Kidney (tissue), 14 donors: ENCODE data around the gene COPS3. TPM values are rescaled to one million over a fixed set of nuclear protein-coding genes. Genes with fewer than 3 reads are reported as not detected.

Source experiments
- DNase-seq, 5 donors: peaks; one replicate each; pipeline ENCODE4 v3.0.0-alpha.2; 2013 to 2020
- FAIRE-seq: peaks from 2 replicates; lab custom pipeline; 2012; peaks lifted over from hg19 to GRCh38; lab: Jason Lieb, UNC
- H3K27ac ChIP-seq, 2 donors: one replicate each; pipeline ENCODE4 v1.7.0; 2013; ENCODE audit warnings: low read depth in 2 of 2, low read length in 2 of 2, inconsistent platforms in 1 of 2
- H3K27me3 ChIP-seq: one replicate; pipeline ENCODE4 v1.7.1; 2013; ENCODE audit warnings: low read length, inconsistent platforms; ENCODE audit not compliant: control insufficient read depth, insufficient read depth
- H3K36me3 ChIP-seq, 3 donors: one replicate each; pipeline versions ENCODE4 v1.7.0 to v1.7.1; 2013; ENCODE audit warnings: low read length in 3 of 3, control low read depth in 1 of 3, inconsistent platforms in 1 of 3; ENCODE audit not compliant: insufficient read depth in 3 of 3, control insufficient read depth in 2 of 3
- H3K4me1 ChIP-seq, 3 donors: one replicate each; pipeline versions ENCODE4 v1.7.0 to v1.7.1; 2013; ENCODE audit warnings: low read length in 3 of 3, inconsistent platforms in 1 of 3, low read depth in 1 of 3; ENCODE audit not compliant: control insufficient read depth in 2 of 3, insufficient read depth in 2 of 3
- H3K4me3 ChIP-seq, 3 donors: one replicate each; pipeline versions ENCODE4 v1.7.0 to v1.8.1; 2013; ENCODE audit warnings: low read length in 3 of 3, control low read depth in 1 of 3, inconsistent platforms in 1 of 3
- H3K9ac ChIP-seq, 3 donors: one replicate each; pipeline versions ENCODE4 v1.7.0 to v1.7.1; 2013; ENCODE audit warnings: low read length in 3 of 3, control low read depth in 1 of 3, inconsistent platforms in 1 of 3
- H3K9me3 ChIP-seq, 3 donors: one replicate each; pipeline versions ENCODE4 v1.7.0 to v1.7.1; 2013; ENCODE audit warnings: low read length in 3 of 3, control low read depth in 1 of 3, inconsistent platforms in 1 of 3; ENCODE audit not compliant: control insufficient read depth in 2 of 3, insufficient read depth in 1 of 3
- intact Hi-C: fragments of 100-400 bp; cut with DNase I; formaldehyde crosslinking; loops from one replicate; pipeline ENCODE4 v1.11.1; 2022
- polyA plus RNA-seq: library from polyadenylated mRNA; stranded (reverse); fragments of 350-450 nt; fragmentation: Illumina TruSeq; extraction: RNeasy Lipid Tissue Mini Kit (QIAGEN cat#74804); gene quantifications from one replicate; pipeline ENCODE4 v1.2.3, GENCODE V29; 2014; ENCODE audit warnings: low read depth, low replicate concordance; ENCODE audit not compliant: insufficient read depth
- total RNA-seq: library from RNA; stranded (reverse); fragmentation: NEBNext Ultra II Directional; extraction: Animal tissue kit (Norgen Biotek cat#: 25700); gene quantifications from one replicate; pipeline ENCODE4 v1.2.1, GENCODE V29; 2021
- TF ChIP-seq, protein P1 (sequence below): IDR thresholded peaks from 3 replicates; pipeline ENCODE4 v1.5.1; 2012; ENCODE audit warnings: mild to moderate bottlenecking, moderate library complexity, borderline replicate concordance; ENCODE audit not compliant: insufficient read depth; ENCODE audit errors: extremely low read depth
- donor health status: control.
- donor health status: control.
- donor health status: control.
- donor health status: control.
- donor health status: control.
- donor health status: DM: yes; HTN: yes; CAD: no.
- donor health status: Normal renal cell carcinoma (clear cell type).

The COPS3 gene
- total and polyA plus RNA-seq, 2 donors from 2014 or later = 46.9 to 48.1 TPM

DNA sequence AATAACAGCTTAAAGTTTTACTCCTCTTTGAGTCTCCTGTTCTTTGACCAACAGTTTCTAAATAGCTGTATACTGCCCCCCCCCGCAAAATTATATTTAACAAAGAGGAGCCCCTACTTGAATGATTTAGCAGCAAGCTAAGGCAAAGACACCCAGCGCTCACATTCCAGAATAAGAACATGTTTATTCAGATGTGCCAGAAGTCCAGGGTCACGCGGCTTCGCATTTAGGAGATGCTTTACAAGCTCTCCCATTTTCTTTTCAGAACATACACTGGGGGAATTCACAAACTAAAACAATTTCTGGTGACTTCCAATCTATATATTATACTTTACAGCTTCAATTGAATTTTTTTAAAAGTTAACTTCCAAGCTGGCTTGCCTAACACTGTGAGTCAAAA lies 80.2 kb downstream of the COPS3 start:
- intact Hi-C loops = no loop called here
- DNase-seq (peak in 3 of 5 donors; percentile 26 to 72 (median 31)), FAIRE-seq (no peak)
- no peak overlapping the region for H3K27ac ChIP-seq
- no peaks in the 10 kb centered on the region for H3K27me3 ChIP-seq
- H3K9me3 ChIP-seq = no peaks in the 10 kb centered on the region
- TF ChIP-seq, protein P1, sequence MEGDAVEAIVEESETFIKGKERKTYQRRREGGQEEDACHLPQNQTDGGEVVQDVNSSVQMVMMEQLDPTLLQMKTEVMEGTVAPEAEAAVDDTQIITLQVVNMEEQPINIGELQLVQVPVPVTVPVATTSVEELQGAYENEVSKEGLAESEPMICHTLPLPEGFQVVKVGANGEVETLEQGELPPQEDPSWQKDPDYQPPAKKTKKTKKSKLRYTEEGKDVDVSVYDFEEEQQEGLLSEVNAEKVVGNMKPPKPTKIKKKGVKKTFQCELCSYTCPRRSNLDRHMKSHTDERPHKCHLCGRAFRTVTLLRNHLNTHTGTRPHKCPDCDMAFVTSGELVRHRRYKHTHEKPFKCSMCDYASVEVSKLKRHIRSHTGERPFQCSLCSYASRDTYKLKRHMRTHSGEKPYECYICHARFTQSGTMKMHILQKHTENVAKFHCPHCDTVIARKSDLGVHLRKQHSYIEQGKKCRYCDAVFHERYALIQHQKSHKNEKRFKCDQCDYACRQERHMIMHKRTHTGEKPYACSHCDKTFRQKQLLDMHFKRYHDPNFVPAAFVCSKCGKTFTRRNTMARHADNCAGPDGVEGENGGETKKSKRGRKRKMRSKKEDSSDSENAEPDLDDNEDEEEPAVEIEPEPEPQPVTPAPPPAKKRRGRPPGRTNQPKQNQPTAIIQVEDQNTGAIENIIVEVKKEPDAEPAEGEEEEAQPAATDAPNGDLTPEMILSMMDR = no peak
- no peak overlapping the region for H3K9ac ChIP-seq
- H3K4me1 ChIP-seq = peaks cover 0 to 21% (median 14%) of the 10 kb centered on the region in 3 donors
- H3K4me3 ChIP-seq = no peak overlapping the region
- peaks cover 0 to 6% (median 2%) of the 10 kb centered on the region in 3 donors for H3K36me3 ChIP-seq

- Histone ChIP-seq H3K27ac (no peak overlapping the region), H3K4me3 (no peak overlapping the region), H3K4me1 (peaks cover 0 to 16% (median 14%) of the 10 kb centered on the region in 3 donors), H3K27me3 (no peaks in the 10 kb centered on the region), H3K9ac (no peak overlapping the region), H3K9me3 (no peaks in the 10 kb centered on the region), H3K36me3 (peaks cover 0 to 6% (median 2%) of the 10 kb centered on the region in 3 donors)
- TF ChIP-seq, protein P1 = no peak
- DNase-seq = peak in 2 of 5 donors; percentile 25 to 47
- FAIRE-seq = no peak
- intact Hi-C loops = no loop called here
Observed at GRCh38 chr17:17200311-17200710, 80.7 kb downstream of the COPS3 start.

DNA sequence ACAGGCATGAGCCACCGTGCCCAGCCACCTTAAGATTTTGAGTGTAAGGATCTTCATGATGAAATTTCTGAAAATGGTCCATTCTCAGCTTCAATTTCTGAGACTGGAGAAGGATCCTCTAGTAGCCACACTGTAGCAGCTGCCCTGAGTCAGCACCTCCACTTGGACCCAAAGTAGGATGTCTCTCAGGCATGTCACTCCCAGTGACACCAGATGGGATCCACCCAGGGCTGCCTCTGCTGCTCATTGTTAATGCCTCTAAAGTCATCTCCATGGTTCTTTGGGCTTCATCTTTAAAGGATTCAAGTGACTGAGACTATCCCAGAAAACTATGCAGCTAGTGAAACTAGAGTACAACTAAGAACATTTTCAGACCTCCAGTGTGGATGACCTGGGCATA lies 82.8 kb downstream of the COPS3 start:
- no peaks in the 10 kb centered on the region for H3K4me1 ChIP-seq
- no peak overlapping the region for H3K9ac ChIP-seq
- H3K27ac ChIP-seq = no peak overlapping the region
- intact Hi-C loops = no loop called here
- no peak overlapping the region for H3K4me3 ChIP-seq
- no peaks in the 10 kb centered on the region for H3K9me3 ChIP-seq
- DNase-seq (no peak), FAIRE-seq (no peak)
- peaks cover 0 to 6% (median 2%) of the 10 kb centered on the region in 3 donors for H3K36me3 ChIP-seq
- H3K27me3 ChIP-seq = no peaks in the 10 kb centered on the region
- TF ChIP-seq, protein P1 = no peak

DNA sequence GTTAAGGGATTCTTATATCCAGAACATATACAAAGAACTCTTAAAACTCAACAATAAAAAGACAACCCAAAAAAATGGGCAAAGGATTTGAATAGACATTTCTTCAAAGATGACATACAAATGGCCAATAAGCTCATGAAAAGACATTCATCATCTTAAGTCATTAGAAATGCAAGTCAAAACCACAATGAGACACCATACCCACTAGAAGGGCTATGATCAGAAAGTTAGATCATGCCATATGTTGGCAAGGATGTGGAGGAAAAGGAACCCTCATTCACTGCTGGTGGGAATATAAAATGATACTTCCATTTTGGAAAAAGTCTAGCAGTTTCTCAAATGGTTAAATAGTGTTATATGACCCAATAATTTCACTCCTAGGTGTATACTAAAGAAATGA lies 84.3 kb downstream of the COPS3 start:
- intact Hi-C loops = no loop called here
- FAIRE-seq (no peak), DNase-seq (no peak)
- H3K27me3 ChIP-seq = no peaks in the 10 kb centered on the region
- peaks cover 0 to 2% (median 0%) of the 10 kb centered on the region in 3 donors for H3K4me1 ChIP-seq
- no peak overlapping the region for H3K9ac ChIP-seq
- no peaks in the 10 kb centered on the region for H3K9me3 ChIP-seq
- H3K36me3 ChIP-seq = no peaks in the 10 kb centered on the region
- H3K4me3 ChIP-seq = no peak overlapping the region
- no peak overlapping the region for H3K27ac ChIP-seq
- TF ChIP-seq, protein P1 = no peak
